ENCODE results near the gene PTGIS.

The PTGIS gene

DNA sequence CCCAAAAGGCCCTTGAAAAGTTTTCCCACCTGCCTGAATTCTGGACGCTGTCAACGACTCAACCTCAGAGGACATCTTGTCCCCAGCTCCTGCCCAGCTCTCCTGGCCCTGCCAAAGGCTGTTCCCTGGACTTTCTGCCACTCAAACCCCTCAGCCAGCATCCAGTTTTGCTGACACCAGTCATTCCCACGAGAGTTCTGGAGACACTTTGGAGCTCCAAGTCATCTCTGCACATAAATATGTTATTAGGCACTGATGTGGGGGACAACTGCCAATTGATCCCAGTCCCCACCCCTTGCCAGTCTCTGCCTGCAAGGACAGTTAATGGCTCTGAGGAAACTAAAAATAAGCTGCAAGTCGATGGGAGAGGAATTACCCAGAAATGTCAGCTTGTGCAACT lies 46.6 kb downstream of the PTGIS start:
- DNase-seq = no peak

DNA sequence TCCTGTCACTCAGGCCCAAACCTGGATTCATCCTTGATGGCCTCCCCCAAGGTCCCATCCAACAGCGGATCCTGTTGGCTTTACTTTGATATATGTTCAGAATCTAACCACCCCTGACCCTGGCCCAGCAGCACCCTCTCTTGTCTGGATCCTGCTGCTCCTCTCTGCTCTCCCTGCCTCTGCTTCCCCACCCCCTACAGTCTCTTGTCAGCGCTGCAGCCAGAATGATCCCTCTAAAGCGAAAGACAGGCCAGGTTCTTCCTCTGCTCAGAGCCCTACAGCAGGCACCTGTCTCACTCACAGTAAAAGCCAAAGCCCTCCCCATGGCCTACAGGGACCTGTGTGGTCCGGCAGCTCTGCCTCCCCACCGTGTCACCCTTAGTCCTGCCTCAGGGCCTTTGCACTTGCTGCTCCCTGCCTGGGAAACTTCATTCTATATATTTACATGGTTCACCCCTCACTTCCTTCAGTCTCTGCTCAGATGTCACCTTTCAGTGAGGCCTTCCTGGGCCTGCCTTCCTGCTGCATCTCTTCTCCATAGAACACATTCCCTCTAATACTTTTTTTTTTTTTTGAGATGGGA lies 48.1 kb downstream of the PTGIS start:
- no peak for DNase-seq

DNA sequence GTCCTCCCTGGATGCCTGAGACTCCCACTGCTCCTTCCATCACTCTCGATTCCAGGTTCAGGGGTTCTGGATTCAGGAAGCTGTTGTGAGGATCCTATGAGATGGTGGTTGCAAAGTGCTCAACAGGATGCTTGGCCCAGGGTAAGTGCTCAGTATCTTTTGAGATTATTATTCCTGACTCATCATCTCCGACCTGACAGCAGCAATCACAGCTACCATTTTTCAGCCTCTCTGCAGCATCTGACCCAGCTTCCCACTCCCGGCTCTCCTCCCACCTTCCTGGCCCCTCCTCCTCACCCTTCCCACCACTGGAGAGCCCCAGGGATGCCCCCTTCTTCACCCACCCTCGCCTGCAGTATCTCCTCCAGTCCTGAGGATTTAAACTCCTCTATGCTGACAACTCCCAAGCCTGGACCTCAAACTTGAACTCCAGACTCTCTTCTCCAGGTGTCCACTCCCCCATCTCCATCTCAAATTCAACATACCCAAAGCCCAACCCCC lies 48.7 kb downstream of the PTGIS start:
- no peak for DNase-seq

DNA sequence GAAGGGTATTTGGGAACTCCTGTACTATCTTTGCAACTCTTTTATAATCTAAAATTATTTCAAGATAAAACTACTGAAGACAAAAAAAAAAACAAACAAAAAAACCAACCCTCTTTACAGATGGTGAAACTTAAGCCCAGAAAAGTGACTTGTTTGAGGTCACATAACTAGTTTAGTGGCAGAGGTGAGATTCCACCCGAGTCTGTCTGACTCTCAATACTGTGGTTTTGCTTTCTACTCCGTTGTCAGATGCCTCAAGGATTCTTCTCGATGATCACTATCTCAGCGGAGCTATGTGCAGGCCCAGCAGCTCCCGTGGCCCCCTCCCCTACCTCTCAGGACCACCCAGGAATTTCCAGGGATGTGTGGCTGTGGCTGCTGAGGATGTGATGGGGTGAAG lies 49.4 kb downstream of the PTGIS start:
- DNase-seq = no peak

DNA sequence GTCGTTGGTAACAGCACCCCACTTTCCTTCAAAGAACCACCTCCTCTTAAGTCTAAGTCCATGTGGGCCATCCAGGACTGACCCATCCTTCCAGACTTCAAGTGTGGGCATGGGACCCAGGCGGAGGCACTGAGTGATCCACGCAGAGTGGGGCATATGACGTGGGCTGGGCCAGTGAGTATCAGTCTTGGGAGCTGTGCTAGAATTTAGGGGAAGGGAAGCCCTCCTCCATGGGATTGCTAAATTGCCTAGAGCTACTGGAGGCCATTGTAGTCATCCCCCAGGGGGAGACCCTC lies 50.2 kb downstream of the PTGIS start:
- DNase-seq = no peak

DNA sequence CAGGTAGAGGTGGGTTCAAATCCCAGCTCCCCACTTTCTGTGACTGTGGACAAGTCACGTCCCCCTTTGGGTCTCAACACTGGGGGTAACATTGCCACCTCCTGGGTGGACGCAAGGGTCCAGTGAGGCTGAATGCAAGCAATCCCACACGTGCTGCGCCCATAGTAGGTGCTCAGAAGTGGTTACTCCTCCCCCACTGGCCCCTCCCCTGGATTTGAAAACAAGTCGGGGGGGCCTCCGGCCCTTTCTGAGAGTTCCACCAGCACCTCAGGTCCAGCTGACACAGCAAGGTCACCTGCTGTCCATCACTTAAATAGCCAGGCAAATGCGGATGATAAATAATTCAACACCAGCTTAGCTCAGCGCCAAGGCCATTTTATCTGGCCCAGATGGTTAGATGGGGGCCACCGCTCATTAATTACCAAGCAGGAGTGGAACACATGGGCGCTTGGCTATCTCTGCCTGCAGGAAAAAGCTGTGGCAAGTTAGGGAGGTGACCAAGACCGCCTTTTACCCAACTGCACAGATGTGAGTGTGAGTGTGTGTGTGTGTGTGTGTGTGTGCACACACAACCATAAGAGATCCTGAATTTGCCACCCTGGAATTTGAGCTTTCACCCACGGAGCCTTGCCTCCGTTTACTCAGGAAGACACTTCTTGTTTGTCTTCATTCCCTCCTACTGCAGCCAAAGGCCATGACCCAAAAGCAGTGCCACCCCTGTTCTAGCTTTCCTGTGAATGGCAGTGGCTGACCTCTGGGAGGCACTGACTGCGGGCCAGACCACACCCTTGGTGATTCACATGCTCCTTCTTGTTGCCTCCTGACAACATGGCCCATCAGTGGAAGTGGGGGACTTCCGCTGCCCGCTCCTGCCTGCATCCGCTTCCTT lies 50.8 kb downstream of the PTGIS start:
- no peak for DNase-seq

DNA sequence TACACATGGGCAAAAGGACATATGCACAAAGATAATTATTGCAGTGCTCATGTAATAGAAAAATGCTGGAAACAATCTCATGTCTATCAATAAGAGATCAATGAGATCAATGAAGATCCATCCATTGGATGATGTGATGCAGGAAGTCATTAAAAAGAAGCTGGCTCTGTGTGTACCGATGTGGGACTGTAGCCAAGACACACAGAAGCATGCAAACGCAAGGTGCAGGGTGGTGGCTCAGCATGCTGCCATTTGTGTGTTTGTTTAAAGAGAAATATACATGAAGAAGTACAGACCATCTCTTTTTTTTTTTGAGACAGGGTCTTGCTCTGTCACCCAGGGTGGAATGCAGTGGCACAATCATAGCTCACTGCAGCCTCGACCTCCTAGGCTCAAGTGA lies 52.4 kb downstream of the PTGIS start:
- DNase-seq = no peak

DNA sequence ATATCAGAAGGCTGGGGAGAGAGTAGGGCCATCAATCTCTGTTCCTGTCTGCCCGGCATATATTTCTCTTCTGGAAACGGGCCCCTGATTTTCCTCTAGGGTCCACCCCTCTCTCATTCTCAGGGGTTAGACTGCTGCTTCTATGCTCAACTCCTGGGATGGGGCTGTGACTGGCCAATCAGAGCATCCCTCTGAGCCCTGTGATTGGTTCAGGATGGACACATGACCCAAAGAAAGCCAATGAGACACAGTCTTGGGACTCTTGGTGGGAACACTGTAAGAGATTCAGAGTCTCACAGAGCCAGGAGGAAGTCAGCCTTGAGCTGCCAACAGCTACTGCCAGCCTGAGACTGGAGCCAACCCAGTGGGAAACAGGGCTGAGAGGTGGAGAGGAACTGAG lies 54.4 kb downstream of the PTGIS start:
- DNase-seq = no peak

DNA sequence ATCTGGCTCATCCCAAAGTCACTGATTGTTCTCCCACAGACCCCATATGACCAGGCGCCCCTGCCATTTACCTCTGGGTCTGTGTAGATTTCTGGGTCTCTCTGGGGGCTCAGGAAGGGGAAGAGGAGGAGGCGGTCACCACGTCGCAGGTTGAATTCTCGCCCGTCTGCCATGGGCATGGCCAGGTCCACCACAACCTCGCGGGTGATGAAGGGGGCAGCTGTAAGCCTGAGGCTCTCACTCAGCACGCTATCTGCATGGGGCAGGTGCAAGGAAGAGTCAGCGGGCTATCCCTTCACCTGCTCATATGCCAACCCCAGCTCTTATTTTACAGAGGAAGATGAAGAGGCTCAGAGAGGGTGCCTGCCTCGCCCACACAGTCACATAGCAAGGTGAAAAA lies 54.9 kb downstream of the PTGIS start:
- no peak for DNase-seq

DNA sequence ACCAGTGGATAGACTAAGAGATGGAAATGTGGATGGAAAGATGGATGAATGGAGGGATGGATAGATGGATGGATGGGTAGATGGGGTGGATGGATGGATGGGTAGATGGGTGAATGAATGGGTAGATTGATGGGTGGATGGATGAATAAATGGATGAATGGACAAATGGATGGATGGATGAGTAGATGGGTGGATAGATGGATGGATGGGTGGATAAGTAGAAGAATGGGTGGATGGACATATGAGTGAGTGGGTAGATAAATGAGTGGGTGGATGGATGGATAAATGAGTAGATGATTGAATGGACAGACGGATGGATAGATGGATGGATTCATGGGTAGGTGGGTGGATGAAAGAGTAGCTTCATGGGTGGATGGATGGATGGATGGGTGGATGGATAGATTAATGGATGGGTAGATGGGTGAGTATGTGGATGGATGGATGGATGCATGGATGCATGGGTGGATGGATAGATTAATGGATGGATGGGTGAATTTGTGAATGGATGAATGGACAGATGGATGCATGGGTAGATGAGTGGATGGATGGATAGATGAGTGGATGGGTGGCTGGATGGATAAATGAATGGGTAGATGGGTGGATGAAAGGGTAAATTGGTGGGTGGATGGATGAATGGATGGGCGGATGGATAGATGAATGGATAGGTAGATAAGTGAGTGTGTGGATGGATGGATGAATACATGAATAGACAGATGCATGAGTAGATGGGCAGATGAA lies 56.0 kb downstream of the PTGIS start:
- DNase-seq = no peak

DNA sequence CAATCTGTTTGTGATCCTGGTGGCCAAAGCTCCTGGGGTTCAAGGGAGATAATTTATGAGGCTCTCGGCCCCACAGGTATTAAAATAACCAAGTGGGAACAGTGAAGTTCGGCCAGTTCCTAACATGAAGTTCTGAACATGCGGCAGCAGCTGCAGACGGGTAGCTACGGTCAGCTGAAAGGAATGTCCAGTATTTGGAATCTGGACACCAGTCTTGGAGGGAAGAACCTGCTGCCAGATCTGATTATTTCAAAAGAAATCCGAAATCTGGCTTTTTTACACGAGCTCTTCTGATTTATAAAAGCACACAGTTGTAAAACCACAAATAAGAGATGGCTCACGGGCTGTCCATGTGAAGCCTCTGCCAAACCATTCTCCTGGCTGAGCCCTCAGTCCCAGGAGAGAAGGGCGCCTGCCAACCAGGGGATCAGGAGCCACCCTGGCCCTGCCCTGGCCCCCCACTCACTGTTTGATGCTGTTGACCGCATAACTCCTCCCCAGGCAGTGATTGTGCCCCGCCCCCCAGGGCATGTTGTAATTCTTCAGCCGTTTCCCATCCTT lies 57.3 kb downstream of the PTGIS start:
- DNase-seq = no peak

DNA sequence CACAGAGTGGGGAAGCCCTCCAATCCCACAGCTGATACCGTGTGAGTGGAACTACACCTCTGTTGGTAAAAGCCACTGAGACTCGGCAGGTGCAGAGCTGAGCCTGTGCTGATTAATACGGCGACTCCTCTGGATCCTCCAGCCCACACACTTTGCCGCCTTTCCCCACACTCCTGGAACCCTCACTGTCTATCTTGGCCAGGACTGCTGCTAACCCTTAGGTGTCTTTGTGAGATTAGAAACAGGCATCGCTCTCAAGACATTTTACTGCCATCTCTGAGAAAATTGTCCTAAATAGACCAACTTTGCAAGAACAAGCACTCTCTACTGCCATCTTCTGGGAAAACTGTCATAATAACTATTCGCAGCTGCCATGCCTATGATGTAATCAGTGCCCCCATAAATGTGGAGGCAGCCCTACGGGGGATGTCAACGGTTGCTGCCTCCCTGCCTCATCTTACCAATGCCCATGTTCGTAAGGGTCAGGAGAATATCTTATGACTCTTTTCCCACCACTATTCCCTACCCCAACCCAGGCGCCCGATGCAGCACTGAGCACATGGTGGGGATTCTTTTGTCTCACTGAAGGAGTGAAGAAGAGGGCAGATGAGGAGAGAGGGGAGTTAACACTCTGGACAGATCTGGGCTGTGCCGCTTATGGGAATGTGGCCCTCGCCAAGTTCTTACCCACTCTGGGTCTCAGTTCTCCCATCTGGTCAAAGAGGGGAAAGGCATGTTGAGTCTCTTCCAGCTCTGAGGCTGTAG lies 59.3 kb downstream of the PTGIS start:
- peak; percentile 18 for DNase-seq

DNA sequence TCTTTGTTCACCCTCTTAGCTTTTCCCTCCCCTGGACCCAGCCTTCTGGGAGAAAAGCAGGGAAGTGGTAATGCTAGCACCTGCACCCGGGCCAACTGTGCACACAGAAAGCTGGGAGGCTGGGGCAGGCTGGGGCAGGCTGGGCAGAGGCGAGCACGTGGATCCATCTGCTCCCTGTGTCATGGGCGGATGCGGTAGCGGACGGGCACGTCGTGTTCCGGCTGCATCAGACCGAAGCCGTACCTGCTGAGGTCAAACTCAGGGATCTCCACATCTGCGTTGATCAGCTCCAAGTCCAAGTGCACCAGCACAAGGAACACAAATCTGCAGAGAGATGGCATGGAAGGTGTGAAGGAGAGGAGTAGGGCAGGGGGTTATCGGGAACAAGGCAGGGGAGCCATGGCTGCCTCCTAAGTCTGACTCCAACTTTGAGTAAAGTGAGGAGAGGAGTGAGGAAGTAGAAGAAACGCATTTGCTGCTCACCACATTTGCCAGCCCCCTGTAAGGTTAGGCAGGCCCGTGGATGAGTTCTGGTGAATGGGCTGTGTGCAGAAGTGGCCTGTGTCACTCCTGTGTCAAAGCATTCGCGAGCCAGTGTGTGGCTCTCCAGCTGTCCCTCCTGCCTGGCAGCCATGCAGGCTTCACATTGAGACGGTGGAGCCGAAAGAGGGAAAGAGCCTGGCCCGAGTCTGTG lies 60.0 kb downstream of the PTGIS start:
- no peak for DNase-seq

DNA sequence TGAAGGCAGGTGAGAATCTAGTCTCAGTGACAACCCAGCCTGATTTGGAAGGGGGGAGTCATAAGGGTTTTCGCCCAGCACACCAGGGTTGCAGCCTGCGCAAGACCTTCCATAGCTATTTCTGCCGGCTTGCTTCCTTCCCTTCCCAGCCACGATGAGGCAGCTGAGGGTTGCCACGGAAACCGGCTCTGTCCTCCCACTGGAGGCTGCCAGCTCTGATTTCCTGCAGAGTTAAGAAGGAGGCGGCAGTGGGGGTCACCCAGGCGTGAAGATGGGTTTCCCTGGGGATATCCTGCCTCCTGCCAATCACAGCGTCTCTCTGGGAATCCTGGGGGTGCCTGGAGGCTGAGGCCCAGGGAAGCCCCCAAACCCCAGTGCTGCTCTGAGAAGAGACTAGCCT lies 62.4 kb downstream of the PTGIS start:
- peak; percentile 65 for DNase-seq

DNA sequence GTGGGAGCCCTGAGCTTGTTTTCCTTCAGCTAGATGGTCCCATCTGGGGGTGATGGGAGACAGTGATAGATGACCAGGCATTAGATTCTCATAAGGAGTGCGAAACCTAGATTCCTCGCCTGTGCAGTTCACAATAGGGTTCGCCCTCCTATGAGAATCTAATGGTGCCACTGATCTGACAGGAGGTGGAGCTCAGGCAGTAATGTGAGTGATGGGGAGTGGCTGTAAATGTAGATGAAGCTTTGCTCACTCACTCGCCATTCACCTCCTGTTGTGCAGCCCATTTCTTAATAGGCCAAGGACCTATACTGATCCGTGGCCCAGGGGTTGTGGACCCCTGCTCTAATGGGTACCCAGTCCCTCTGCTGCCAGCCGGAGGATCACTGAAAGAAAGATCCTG lies 64.8 kb downstream of the PTGIS start:
- no peak for DNase-seq

DNA sequence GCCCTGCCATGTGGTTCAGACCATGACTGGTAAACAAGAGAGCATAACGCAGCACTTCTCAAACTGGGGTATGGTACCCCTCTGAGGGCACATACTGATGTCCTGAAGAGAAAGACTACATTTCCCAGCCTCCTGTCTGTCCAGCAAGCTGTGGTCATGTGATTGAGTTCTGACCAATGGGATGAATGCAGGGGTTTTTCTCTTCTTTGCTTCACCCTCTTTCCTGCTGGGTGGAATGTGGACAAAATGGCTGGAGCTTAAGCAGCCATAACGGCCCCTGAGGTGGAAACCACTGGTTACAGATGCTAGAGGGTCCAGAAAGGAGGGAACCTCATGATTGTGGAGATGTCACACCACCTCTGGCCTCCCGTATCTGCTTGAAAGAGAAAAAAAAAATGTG lies 66.0 kb downstream of the PTGIS start:
- DNase-seq = no peak

DNA sequence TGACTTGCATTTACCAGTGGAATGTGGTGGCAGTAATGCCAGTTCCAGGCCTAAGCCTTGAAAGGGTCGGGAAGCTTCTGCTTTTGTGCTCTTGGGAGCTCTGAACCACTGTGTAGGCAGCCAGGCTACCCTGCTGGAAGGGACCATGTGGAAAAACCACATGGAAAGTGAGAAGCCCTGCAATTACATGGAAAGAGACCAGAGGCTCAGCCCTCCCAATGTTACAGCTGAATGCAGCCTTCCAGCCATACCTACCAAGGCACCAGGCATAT lies 70.6 kb downstream of the PTGIS start:
- DNase-seq = no peak

DNA sequence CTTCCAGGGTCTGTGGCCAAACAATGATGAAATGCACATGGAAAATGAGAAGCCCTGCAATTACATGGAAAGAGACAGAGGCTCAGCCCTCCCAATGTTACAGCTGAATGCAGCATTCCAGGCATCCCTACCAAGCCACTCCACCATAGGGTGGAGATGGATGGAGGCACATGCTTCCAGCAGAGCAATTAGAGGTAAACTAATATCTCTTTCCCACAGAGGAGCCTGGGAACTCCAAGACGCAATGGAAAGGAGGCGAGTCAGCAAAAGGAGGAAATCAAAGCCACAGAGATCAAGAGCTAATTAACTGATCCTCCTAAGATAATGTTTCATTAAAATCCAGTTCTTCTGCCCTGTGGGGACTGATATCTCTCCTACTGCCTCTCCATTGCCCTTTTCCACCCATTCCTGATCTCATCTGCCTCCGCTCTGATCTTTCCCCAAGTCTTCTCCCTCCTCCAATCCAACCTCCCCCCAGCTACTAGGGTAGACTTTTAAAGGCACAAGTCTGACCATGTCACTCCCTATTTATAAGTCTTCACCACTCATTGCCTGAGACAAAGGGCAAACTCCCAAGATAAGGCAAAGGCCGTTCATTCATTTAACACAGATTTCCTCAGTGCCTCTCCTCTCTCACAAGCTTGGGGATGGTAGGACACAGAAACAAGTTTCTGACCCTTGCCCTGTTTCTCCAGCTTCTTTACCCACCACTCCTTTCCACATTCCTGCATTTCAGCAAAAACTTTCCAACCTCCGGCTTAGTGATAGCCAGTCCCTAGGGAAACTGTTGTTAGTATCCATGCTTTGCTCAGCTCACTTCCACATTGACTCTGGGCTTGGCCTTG lies 71.2 kb downstream of the PTGIS start:
- DNase-seq = no peak

DNA sequence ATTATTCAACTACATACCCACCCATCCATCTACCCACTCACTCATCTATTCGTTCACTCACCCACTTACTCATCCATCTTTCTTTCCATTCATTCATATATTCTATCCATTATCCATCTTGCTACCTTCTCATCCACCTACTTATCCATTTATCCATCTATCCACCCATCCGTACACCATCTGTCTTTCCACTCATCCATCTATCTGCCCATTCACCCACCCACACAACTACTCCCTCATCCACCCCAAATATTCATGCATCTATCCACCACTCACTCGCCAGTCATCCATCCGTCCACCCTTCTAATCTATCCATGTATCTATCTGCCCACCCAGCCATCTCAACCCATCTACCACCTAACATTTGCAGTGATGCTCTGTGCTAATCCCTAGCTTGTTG lies 71.9 kb downstream of the PTGIS start:
- DNase-seq = no peak

DNA sequence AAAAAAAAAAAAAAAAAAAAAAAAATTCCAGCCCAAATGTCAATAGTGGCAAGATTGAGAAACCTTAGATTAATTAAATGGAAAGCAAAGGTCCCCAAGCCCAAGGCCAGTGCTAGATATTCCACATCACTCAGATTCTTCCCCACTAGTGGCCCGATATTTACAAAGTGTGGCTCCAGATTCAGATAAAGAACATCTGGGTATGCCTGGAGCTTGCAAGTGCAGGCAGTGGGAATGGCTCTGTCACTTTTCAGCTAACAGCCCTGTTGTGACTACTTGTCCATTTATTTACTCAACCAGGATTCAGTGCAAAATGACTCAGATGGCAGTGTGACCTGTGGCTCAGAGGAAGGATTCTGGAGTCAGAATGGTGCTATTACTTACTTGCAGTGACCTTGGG lies 77.2 kb downstream of the PTGIS start:
- DNase-seq = no peak

DNA sequence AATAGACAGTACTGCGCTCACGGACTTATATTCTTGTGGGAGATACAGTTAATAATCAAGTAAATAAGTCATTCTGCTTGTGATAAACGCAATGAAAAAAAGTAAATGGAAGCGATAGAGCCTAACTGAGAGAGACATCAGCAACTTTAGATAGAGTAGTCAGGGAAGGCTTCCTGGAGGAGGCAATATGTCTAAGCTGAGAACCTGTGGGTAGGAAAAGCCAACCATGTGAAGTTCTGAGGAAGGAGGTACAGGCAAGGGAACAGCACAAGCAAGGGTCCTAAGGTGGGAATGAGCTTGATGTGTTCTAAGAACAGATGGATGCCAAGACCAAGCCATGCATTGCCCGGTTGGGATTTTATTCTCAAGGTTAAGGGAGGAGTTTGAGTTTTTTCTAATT lies 78.2 kb downstream of the PTGIS start:
- no peak for DNase-seq

DNA sequence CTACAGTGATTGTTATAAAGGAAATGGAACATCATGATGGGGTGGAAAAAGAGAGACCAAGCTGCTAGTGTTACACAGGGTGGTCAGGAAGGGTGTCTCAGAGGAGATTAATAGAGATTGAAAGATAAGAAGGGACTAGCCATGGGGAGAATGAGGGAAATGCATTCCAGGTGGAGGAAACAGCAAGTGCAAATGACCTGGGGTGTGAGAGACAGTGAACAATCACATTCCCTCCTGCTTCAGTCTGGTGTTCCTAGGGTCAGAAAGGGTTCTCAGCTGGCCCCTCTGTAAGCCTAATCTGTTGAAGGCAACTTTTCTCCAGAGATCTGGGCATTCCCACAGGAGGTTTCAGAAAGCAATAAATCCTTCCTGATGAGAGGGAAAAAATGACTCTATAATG lies 81.9 kb downstream of the PTGIS start:
- no peak for DNase-seq
